HG02885 (cell line): Measurements from ENCODE around the gene PLXNA3.

ENCODE experiments used
- ATAC-seq: cut with Tn5 transposase; IDR thresholded peaks from one replicate; pipeline ENCODE4 v1.9.1; 2021; ENCODE audit warnings: mild to moderate bottlenecking; ENCODE audit not compliant: unreplicated experiment, poor library complexity

Gene PLXNA3

DNA sequence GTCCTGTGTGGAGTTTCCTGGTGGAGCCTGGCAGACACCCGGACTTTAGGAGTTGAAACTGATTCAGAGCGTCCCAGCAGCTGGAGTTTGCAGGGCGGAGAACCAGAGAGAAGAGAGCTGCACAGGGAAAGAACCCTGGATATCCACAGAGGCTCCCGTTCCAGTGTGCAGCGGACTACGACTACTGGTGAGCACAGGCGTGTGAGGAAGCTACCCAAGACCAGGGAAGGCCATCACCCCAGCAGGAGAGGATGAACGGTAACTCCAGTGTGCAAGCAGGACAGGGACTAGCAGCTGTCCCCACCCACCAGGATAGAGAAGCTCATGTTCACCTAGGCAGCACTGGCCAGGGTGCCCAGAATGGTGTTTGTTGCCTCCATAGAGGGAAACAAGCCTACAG lies 18.7 kb downstream of the PLXNA3 start:
- no peak for ATAC-seq

DNA sequence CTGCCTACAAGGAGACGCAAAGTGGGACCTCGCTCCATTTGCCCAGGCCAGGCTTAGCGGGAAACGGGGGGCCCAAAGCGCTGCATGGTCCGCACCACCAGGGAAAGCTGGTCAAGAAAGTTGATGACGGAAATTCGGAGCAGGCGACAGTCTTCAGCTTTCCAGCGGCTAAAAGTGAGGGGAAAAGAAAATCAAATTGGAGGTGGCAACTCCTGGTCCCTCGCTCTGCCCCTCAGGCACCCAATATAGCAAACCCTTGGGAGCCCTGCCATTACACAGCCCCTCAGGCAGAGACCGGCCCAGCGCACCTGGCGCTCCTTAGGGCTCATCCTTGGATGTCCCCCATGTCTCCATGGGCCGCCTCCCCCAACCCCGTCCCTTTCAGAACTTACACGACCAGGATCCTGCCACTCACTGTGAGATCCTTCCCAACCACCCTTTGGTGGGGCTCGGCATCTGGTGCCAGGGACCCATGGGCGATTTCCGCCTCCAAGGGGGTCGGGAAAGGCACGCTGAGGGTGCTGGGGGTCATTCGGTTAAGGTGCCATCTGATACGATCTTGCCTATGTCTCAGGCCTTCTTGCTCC lies 19.9 kb downstream of the PLXNA3 start:
- ATAC-seq: no peak

DNA sequence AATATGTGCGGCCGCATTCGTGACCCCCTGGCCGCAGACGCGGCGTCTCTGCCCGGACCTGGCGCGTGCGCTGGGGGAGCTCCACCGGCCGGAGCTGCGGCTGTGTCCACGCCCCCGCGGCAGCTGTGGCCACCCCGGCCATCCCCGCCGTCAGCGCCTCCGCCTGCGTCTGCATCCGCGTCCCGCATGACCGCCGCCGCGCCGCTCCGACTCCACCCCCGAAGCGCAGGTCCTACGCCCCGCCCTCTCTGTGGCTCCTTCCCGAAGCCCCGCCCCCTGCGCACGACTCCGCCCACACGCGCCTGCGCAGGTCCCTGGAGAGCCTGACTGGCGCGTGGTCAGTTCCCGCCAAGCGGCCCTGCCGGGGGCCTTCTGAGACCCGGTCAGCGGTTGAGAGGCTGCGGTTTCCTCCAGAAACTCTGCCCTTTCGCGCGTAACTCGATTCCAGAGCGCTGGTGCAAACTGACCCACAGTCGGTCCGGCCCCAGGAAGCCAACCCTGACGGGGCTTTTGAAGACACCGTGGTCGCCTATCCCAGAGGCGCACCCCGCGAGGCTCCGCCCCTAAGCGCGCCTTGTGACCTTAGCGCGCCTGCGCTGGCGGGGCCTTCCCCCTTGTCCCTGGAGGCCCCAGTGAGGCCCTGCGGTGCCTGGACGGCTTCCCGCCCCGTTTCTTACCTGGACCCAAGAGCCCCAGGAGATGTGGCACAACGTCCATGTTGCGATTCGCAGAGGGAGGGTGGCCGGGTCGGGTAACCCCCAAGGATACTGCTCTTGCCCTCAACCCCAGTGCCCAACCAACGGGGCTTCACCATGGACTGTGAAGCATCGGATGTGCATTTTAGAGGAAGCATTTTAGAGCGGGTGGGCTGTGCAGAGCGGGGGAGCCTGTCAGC lies 20.9 kb downstream of the PLXNA3 start, which contains the start of gene LAGE3:
LAGE3 (minus strand) TSS at position 554 of the 895 bp plus-strand sequence; CDS start at position 188, 366 bp downstream.
- ATAC-seq: peak; percentile 86

DNA sequence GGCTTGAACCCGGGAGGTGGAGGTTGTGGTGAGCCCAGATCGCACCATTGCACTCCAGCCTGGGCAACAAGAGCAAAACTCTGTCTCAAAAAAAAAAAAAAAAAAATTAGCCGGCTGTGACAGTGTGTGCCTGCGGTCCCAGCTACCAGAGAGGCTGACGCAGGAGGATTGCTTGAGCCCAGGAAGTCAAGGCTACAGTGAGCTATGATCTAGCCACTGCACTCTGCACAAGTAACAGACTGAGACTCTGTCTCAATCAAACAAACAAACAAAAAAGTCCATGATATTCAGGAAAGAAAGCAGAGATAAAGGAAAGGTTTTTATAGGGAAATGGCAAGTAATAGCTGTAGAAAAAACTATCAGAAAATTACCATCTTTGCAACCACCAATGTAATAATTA lies 23.1 kb downstream of the PLXNA3 start:
- no peak for ATAC-seq

DNA sequence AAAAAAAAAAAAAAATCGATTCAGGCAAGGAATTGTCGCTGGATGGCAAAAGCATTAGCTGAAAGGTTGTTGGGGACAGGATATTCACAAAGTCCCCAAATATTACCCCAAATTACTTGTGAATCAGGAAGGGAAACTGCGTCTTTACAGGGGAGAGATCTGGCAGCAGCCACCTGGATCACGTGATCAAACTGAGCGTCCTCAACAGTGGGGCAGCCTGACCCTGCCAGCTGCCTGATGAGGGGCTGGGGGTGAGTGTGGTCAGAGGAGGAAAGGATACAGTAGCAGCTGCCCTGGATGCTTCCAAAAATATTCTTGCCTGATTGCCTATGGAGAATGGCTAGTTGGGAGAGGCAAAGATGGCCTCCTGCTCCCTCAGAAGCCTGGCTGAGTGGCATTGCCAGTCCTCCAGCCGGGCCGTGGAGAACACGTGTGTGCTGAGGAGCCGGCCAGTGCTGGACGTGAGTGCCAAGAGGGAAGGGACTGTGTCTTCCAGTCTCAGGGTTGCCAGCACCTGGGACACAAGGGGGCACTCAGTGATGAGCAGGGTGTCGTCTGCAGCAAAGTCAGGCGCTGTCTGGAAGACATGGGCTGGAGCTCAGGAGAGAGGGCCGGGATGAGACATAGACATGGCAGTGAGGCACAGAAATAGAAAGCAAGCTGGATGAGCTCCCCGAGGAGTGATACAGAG lies 24.0 kb downstream of the PLXNA3 start:
- no peak for ATAC-seq

DNA sequence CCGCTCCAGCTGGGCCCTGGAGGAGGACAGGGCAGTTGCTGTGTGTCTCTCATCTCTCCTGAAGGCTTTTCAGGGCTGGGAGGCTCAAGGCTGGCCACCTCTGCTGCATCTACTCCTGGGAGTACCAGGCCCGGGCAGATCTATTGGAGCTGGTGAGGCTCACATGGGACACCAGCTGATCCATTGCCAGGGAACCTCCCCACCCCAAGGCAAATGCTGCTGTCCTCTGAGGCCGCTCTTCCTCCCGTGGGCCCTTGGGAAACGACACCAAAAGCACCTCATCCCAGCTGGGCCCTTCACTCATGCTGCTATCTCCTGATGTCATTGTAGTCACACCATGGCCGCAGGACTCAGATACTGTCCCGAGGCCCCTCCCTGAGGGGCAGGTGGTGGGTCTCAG lies 24.7 kb downstream of the PLXNA3 start:
- no peak for ATAC-seq

DNA sequence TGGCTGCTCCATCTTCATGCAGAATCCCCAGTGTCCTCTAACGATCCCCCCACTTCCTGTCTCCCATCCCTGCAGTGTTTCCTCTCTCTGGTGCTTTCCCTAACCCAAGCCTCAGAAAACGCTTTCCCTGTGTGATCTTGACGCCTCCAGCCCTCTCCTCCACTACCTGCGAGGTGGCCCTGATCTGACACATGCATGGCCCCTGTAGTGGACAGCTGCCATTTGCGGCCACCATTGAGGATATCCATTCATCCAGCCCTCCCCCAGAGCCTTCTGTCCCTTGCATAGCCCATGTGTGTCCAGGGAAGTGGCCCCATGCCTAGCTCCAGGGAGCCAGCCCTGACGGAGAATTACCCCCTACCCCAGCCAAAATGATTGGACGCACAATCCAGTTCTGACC lies 25.2 kb downstream of the PLXNA3 start:
- ATAC-seq: no peak

DNA sequence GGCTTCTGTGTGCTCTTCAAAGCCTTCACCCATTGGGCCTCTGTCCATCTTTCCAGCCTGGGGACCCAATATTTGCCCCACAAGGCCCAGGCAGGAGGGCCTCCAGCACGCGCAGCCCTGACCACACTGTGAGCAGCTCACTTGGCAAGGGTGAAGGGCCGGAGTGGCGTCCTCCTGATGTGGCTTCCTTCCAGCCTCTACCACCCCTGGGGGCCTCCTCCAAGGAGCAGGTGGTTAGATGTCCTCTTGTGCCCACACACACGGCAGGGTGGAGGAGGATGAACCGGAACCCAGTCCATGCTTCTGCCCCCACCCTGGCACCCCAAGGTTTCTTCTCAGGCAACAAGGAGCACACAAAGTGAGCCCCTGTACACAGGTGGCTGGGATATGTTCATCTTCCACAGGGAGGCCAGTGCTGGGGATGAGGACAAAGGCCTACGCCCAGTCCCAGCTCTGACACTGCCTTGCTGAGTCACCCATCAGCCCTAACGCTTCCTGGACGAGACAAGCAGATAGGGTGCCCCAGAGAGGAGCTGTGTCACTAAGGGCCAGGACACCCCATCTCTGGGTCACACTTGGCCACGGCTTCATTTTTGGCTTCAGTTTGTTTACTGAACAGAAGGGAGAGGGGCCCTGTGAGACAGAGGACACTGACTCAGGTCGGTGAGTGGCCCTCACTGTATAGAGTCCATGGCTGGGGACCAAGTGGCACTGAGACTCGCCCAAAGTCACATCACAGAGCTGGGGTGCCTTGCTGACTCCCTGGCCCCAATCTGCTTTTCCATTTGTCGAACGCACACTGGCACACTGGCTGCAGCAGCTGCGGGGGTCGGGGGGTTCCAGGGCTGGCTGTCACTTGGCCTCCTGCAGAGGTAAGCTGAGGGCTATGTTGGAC lies 26.4 kb downstream of the PLXNA3 start:
- no peak for ATAC-seq

DNA sequence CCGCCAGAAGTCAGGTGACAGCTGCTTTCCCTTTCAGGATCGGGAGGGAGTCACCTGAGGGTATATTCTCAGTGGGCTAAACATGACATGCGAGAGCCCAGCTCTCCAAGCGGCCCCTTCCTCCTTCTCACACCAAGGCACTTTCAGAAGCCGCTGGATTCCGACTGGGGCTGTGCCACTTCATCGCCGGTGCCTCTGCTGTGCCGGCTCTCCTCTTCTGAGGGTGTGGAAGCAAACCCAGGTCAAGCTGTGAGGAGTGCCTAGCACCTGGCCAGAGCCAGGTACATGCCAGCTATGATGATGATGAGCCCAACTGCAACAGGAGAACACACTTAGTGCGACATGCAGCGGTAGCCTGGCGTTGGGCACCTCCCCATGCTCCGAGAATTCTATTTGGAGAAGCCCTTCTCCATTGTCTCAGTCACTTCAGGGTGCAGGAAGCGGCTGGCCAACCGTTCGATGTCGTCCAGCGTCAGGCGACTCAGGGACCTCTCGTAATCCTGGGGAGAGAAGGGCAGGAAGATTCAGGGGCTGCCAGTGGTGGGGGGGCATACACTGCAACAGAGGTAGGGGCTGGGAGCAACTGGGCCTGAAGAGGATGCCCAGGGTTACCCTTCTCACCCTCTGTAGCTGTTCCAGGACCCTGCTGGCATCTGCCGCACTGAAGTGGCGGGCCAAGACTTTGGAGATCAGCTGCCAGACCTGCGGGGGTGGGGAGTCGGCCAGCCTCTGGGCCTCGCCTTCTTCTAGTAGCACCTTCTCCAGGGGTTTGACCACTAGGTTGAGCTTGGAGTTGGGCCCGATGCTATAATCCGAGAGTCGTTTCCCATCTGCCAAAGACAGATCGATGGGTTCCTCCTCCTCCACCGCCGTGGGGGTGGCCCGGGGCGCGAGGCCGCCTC lies 27.3 kb downstream of the PLXNA3 start:
- no peak for ATAC-seq

DNA sequence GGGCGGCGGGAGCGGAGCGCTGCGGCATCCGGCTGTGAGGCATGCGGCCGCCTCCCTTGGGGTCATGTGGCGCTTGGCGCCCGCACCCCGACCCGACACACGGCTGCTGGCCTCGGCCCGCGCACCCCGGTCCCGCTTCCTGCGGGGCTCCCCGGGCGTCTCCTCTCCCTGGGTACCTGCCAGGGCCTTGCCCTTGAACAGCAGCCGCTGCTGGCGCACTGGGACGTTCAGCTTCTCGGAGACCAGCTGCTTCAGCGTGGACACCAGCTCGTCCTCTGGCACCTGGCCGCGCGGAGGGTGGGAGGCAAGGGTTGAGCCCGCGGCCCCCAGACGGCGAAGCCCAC lies 27.9 kb downstream of the PLXNA3 start:
- no peak for ATAC-seq

DNA sequence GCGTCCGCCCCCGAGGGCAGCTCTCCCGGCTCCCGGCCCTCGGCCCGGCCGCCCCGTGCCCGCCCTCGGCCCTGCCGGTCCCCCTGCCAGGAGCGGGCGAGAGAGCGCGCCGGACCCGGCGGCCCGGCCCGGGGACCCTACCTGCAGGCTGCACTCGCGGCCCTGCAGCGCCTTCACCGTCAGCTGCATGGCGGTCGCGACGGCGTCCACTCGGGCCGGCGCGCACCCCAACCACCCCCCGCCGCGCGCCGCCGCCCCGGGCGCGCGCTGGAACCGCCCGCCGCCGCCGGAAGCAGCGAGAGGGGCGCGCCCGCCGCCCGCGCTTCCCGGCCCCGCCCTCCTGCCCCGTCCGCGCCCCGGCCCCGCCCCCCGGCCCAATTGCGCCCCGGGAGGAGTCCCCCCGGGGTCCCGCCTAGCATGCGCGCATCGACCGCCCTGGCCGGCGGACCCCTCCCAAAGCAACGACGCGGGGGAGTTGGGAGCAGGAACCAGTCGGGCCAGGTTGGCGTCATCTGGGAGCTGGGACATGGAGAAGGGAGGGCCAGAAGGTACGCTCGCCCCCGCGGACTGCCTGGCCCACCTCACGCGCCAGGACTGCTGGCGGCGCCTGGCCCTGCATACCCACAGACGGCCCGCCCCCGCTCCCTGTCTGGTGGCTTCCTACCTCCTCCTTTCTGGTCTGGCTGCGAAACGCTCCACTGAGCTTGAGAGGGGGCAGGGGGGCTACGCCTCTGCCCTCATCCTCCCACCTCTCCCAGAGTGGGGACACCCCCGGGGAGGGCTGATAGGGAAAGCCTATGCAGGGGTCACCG lies 28.5 kb downstream of the PLXNA3 start, which contains the start of gene UBL4A:
UBL4A (minus strand) TSS at position 220 of the 812 bp plus-strand sequence; CDS start at position 189, 31 bp downstream.
- peak; percentile 29 for ATAC-seq

DNA sequence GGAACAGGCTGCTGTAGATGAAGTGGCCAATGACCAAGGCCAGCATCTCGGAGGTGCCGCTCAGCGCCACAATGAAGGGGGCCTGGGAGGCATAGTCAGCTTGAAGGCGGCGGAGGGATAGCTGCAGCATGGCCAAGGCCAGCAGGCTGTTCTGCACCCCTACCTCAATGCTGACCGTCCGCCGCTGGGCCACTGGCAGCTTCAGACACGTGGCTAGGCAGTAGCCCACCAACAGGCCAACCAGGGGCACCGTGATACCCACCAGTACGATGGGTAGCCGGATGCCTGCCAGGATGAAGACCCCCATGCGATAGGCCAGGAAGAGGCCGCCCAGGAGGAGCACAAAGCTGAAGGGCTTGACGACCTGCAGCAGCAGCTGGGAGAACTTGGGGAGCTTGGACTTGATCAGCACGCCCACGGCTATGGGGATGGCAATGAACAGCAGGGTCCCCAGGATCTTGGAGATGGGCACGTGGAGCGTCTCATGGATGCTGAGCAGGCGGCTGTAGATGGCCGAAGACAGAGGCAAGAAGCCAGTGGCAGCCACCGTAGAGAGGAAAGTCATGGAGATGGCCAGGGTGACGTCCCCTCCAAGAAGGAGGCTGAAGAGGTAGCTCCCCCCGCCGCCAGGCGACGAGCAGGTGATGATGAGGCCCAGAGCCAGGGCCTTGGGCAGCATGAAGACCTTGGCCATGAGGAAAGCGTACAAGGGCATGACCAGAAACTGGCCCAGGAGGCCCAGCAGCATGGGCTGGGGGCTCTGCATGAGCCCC lies 29.6 kb downstream of the PLXNA3 start:
- ATAC-seq: no peak

DNA sequence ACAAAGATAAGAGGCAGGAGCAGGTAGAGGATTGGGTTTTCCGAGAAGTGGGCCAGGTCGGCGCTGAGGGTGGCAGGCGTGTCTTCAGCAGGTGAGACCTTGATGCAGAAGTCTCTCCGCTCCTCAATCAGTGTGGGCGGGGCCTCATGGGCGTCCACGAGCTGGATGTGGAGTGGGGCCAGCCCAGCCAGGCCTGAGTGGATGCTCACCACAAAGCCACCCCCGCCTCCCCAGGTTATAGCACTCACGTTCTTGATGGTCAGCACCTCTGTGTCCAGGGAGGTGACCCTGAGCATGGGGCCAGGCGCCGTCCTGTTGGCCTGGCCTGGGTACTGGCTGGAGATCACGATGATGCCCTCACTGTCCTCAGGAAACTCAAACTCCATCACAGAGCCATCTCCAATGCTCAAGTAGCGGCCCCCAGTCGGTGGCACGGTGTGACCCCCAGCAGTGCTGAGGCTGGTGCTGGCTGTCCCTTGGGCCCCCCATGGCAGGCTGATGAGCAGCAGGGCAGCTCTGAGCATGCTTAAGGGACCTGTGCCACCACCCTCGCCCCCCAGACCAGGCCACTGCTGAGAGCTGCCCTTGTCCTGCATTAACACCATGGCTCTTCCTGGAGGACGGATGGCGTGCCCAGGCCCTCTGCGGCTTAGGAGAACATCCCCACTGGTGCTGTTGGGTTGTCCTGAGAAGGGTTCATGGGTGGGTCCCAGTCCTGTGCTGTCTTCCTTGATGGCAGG lies 30.4 kb downstream of the PLXNA3 start:
- ATAC-seq: no peak

DNA sequence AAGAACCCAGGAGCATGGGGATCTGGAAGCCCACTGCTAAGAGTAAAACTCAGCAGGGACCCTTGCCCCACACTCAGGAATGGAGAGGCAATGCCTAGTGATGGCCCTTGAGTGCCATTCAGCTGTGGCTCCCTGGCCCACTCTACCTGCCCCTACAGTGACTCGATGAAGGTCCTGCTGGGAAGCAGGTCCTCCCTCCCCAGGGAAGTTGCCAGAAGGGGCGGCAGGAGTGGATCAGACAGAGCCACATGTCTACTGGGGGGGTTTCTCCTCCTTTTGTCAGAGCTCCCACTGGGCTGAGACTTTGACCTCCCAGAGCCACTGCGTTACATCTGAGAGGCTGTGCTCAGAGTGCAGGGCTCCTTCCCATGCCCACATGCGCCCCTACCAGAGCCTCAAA lies 31.1 kb downstream of the PLXNA3 start:
- ATAC-seq: no peak

DNA sequence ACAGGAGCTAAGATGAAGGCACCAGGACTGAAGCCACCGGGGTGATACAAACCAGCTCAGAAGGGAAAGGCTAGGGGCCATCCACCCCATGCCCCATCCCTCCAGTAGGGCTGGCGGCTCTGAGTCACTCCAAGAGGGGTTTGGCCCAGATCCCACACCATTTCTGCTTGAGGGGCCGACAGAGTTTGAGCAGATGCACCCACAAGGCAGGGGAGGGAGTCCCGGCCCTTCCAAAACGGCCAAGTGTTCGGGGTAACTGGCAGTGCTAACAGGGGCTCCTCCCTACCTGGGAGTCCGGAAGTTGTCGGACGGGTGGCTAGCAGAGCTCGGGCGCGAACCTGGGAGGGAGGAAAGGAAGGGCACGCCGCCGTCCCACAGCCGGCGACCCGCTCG lies 31.9 kb downstream of the PLXNA3 start:
- peak; percentile 28 for ATAC-seq

DNA sequence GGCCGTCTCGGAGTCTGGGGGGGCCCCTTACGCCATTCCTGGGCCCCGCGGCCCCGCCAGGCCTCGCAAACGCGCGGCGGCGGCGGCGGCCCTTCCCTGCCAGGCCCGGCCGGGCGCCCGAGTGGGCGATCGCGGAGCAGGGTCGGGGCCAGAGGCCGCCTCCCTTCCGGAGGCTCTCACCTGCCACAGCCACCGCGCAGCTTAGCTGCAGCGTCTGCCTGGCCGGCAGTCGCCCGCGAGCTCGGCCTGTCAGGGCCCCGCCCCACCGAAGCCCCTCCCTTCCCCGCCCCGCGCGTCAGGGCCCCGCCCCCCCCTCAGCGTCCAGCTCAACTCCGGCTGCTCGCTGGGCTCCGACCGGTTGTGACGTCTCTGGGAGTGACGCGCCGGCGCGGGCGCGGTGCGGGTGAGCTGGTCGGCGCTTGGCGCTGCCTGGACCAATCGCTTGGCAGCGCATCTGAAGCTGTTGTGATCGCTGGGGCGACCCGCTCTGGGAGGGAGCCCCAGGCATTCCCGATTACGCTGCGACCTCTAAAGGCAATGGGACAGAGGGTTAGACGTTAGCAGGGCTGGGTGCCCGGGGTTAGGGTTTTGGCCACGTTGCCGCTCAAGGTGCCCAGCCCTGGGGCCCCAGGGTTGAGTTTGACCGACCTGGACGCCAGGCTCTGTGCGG lies 32.5 kb downstream of the PLXNA3 start, which contains the start of gene SLC10A3:
SLC10A3 (minus strand) TSS at position 216 of the 670 bp plus-strand sequence. CDS start 1,689 bp downstream, outside the sequence.
- peak; percentile 77 for ATAC-seq
